Activated CD4-positive, CD25-positive, alpha-beta regulatory T cell treated with anti-CD3 and anti-CD28 coated beads, Interleukin-2, amount 50 U/mL, for 16 hours (primary cell): Measurements from ENCODE around the gene CD22.

Source experiments
- DNase-seq: peaks from one replicate; pipeline ENCODE4 v3.0.0-alpha.2; 2020; ENCODE audit warnings: low read depth, low spot score

The CD22 gene

GRCh38 chr19:35295792-35296462 is 33.1 kb upstream of the CD22 start:
- no peak for DNase-seq

- DNase-seq = no peak
Measured at GRCh38 chr19:35296644-35297514, 32.1 kb upstream of the CD22 start.

- DNase-seq = no peak
Measured at GRCh38 chr19:35297515-35297848, 31.5 kb upstream of the CD22 start.

GRCh38 chr19:35297922-35298321 is 31.1 kb upstream of the CD22 start:
- no peak for DNase-seq

- no peak for DNase-seq
Measured at GRCh38 chr19:35298561-35298972, 30.4 kb upstream of the CD22 start.

GRCh38 chr19:35299523-35300338 is 29.3 kb upstream of the CD22 start:
- no peak for DNase-seq

- no peak for DNase-seq
Measured at GRCh38 chr19:35300339-35300649, 28.7 kb upstream of the CD22 start.

GRCh38 chr19:35301961-35302360 is 27.0 kb upstream of the CD22 start:
- DNase-seq = no peak

- no peak for DNase-seq
Measured at GRCh38 chr19:35302446-35302845, 26.5 kb upstream of the CD22 start.

- DNase-seq = no peak
Measured at GRCh38 chr19:35303357-35303915, 25.6 kb upstream of the CD22 start.

GRCh38 chr19:35304036-35304435 is 25.0 kb upstream of the CD22 start:
- no peak for DNase-seq

GRCh38 chr19:35305181-35305580 is 23.8 kb upstream of the CD22 start:
- no peak for DNase-seq

- DNase-seq = no peak
Measured at GRCh38 chr19:35306473-35307246, 22.3 kb upstream of the CD22 start.

- DNase-seq = no peak
Measured at GRCh38 chr19:35307931-35308330, 21.1 kb upstream of the CD22 start.

- DNase-seq = no peak
Measured at GRCh38 chr19:35308910-35309309, 20.1 kb upstream of the CD22 start.

GRCh38 chr19:35309481-35310279 is 19.3 kb upstream of the CD22 start:
- DNase-seq = no peak

- DNase-seq = no peak
Measured at GRCh38 chr19:35310331-35310730, 18.7 kb upstream of the CD22 start.

- no peak for DNase-seq
Measured at GRCh38 chr19:35310811-35311465, 18.0 kb upstream of the CD22 start.

- DNase-seq = no peak
Measured at GRCh38 chr19:35311901-35312665, 16.9 kb upstream of the CD22 start.
